Measurements from ENCODE around the gene DHRS3. TPM values are rescaled to one million over a fixed set of nuclear protein-coding genes. Genes with fewer than 3 reads are reported as not detected.

Gene DHRS3
- total RNA-seq, 1 experiment from 2014 or later: 54.5 TPM

- H4K8ac ChIP-seq (replicated peaks; ENCODE audit: insufficient read length, low read depth, low read length): no peak overlapping the region
- peaks cover 5% of the 10 kb centered on the region; the same call in 1 of the 2 replicates for H3K4me1 ChIP-seq (ENCODE audit: insufficient read depth, low read length)
- no peak overlapping the region for H3T11ph ChIP-seq (ENCODE audit: low read length)
- H2BK12ac ChIP-seq (ENCODE audit: insufficient read length, low read depth, low read length): no peak overlapping the region
- no peak overlapping the region for H2BK5ac ChIP-seq (ENCODE audit: insufficient read length, low read length)
- H2AFZ ChIP-seq (ENCODE audit: low read length): no peak overlapping the region
- peaks cover 22 to 23% of the 10 kb centered on the region in 2 experiments for H3K4me1 Mint-ChIP-seq
- H3K4me2 ChIP-seq (ENCODE audit: insufficient read depth, insufficient read length, low read length): no peak overlapping the region
- no peaks in the 10 kb centered on the region for H3K79me2 ChIP-seq (ENCODE audit: insufficient read depth, low read length)
- WGBS (ENCODE audit: extremely low coverage, insufficient read length, low lambda C conversion rate): no CpG with 5 or more reads among the region's 8 CpGs
- H3K27ac Mint-ChIP-seq: no peak overlapping the region
- no peak overlapping the region for H4K91ac ChIP-seq (ENCODE audit: insufficient read length, low read depth, low read length)
- peaks cover 17 to 46% (median 33%) of the 10 kb centered on the region in 3 experiments for H3K36me3 Mint-ChIP-seq (ENCODE audit: insufficient read depth in 1 of 3, low read depth in 3 of 3)
- H2AK5ac ChIP-seq (ENCODE audit: insufficient read length, low read length): no peak overlapping the region
- H3K23me2 ChIP-seq (ENCODE audit: insufficient read length, low read depth, low read length, poor library complexity, severe bottlenecking): no peaks in the 10 kb centered on the region
- no peak overlapping the region for H3K23ac ChIP-seq (ENCODE audit: insufficient read length, low read depth, low read length)
- H4K5ac ChIP-seq (ENCODE audit: insufficient read length, low read depth, low read length): no peak overlapping the region
- peaks cover 6% of the 10 kb centered on the region for H3K27me3 Mint-ChIP-seq (ENCODE audit: low read depth)
- DNase-seq: no peak
- H2BK20ac ChIP-seq (ENCODE audit: low read depth, low read length, poor library complexity, severe bottlenecking): no peak overlapping the region
- no peaks in the 10 kb centered on the region for H4K20me1 ChIP-seq (ENCODE audit: control insufficient read depth, insufficient read depth, insufficient read length)
- no peak for TF ChIP-seq CTCF (conservative IDR thresholded peaks at IDR 0.05)
- no peak overlapping the region for H3K27ac ChIP-seq (ENCODE audit: insufficient read length, low read depth, low read length)
- H3K14ac ChIP-seq (ENCODE audit: insufficient read depth, low read length): no peak overlapping the region
- H3K56ac ChIP-seq (ENCODE audit: insufficient read length, low read depth, low read length): no peak overlapping the region
- no peak overlapping the region for H3K18ac ChIP-seq (ENCODE audit: insufficient read length, low read depth, low read length)
- H2BK120ac ChIP-seq (ENCODE audit: low read depth, low read length, poor library complexity, severe bottlenecking): no peak overlapping the region
- H2BK15ac ChIP-seq (ENCODE audit: low read depth, low read length): no peak overlapping the region; the same call in 1 of the 2 replicates
- peaks cover 15% of the 10 kb centered on the region for H3K9me3 ChIP-seq (ENCODE audit: control insufficient read depth, low read depth, low read length)
- H3K27me3 ChIP-seq (ENCODE audit: insufficient read depth, low read length): no peaks in the 10 kb centered on the region
- H3K4ac ChIP-seq (ENCODE audit: low read depth, low read length): no peak overlapping the region
- no peaks in the 10 kb centered on the region for H3K79me1 ChIP-seq (ENCODE audit: insufficient read depth, low read depth, low read length, poor library complexity, severe bottlenecking)
- H3K9ac ChIP-seq (ENCODE audit: extremely low read depth, insufficient read length, low read length): no peak overlapping the region
- H3K9me3 Mint-ChIP-seq: peaks cover 48 to 49% of the 10 kb centered on the region in 2 experiments
- no peak overlapping the region for H3K4me3 Mint-ChIP-seq
These were observed 19.7 kb upstream of the DHRS3 start for GRCh38 chr1:12637693-12638092.

All from H9 (cell line).